ENCODE results near the gene PDE11A.

DNA sequence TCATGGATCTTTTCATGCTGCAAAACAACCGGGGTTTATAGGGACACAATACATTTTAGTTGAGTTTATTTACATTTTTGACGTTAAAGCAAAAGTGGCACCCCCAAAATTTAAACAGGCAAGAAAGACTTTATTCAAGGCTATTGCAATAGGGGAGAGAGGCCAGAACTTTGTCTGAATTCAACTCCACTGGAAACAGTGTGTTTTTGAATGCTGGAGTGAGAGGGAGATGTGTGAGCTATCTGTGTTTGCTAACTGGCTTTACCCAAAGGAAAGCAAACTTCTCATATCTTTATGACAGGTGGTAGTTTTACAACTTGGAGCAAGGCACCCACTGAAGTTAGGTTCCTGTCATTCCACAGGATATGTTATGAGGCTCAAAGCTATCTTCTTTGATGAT, 472.6 kb downstream of the PDE11A start:
- TF ChIP-seq, protein P1, sequence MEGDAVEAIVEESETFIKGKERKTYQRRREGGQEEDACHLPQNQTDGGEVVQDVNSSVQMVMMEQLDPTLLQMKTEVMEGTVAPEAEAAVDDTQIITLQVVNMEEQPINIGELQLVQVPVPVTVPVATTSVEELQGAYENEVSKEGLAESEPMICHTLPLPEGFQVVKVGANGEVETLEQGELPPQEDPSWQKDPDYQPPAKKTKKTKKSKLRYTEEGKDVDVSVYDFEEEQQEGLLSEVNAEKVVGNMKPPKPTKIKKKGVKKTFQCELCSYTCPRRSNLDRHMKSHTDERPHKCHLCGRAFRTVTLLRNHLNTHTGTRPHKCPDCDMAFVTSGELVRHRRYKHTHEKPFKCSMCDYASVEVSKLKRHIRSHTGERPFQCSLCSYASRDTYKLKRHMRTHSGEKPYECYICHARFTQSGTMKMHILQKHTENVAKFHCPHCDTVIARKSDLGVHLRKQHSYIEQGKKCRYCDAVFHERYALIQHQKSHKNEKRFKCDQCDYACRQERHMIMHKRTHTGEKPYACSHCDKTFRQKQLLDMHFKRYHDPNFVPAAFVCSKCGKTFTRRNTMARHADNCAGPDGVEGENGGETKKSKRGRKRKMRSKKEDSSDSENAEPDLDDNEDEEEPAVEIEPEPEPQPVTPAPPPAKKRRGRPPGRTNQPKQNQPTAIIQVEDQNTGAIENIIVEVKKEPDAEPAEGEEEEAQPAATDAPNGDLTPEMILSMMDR (IDR thresholded peaks at IDR 0.05; ENCODE audit: insufficient read depth, low read length, poor library complexity, severe bottlenecking), result no peak
- no peak for TF ChIP-seq EZH2phosphoT487 (conservative IDR thresholded peaks at IDR 0.05; ENCODE audit: low read length)

Measured in SU-DHL-6 (cell line).